Transverse colon (tissue), 4 donors: ENCODE results near the gene PRR20G.

Experiments
- EP300 ChIP-seq: sonication (generic); formaldehyde crosslinking; IDR thresholded peaks from one replicate; pipeline ENCODE4 v1.6.1; 2017; ENCODE audit warnings: antibody characterized with exemption, low read depth
- POLR2A ChIP-seq: fragments of 450-650 bp; IDR thresholded peaks from one replicate; pipeline ENCODE4 v1.6.1; 2016; ENCODE audit warnings: antibody characterized with exemption, mild to moderate bottlenecking, moderate library complexity
- POLR2AphosphoS5 ChIP-seq, 3 donors: sonication (generic); formaldehyde crosslinking; IDR thresholded peaks; one replicate each; pipeline ENCODE4 v1.6.1; 2016; ENCODE audit warnings: antibody characterized with exemption in 3 of 3
- TF ChIP-seq, protein P1 (sequence below), 5 experiments: fragments of 200-600 bp in 3 of 5; fragments of 450-650 bp in 2 of 5; sonication (generic) in 3 of 5; IDR thresholded peaks; 1 replicate in 2 of 5; 2 replicates in 3 of 5; pipeline ENCODE4 v1.5.1; 2016 to 2017; ENCODE audit warnings: antibody characterized with exemption in 5 of 5, inconsistent platforms in 3 of 5, mild to moderate bottlenecking in 2 of 5, moderate library complexity in 1 of 5

GRCh38 chr3:127286571-127287140 lies 1.2 kb downstream of the PRR20G start:
- TF ChIP-seq POLR2AphosphoS5 (IDR thresholded peaks at IDR 0.05) = no peak
- TF ChIP-seq POLR2A = no peak
- TF ChIP-seq, protein P1, sequence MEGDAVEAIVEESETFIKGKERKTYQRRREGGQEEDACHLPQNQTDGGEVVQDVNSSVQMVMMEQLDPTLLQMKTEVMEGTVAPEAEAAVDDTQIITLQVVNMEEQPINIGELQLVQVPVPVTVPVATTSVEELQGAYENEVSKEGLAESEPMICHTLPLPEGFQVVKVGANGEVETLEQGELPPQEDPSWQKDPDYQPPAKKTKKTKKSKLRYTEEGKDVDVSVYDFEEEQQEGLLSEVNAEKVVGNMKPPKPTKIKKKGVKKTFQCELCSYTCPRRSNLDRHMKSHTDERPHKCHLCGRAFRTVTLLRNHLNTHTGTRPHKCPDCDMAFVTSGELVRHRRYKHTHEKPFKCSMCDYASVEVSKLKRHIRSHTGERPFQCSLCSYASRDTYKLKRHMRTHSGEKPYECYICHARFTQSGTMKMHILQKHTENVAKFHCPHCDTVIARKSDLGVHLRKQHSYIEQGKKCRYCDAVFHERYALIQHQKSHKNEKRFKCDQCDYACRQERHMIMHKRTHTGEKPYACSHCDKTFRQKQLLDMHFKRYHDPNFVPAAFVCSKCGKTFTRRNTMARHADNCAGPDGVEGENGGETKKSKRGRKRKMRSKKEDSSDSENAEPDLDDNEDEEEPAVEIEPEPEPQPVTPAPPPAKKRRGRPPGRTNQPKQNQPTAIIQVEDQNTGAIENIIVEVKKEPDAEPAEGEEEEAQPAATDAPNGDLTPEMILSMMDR (IDR thresholded peaks at IDR 0.05) = no peak
- TF ChIP-seq EP300 = no peak
